Daoy (cell line): ENCODE data around the gene FAM47A. TPM values are rescaled to one million over a fixed set of nuclear protein-coding genes. Genes with fewer than 3 reads are reported as not detected.

Source experiments
- DNase-seq: peaks from one replicate; pipeline ENCODE4 v3.0.0-alpha.2; 2015; ENCODE audit warnings: low read depth
- total RNA-seq: library from RNA; depleted of rRNA; stranded (reverse); fragments of >200 nt; shearing (Covaris generic); gene quantifications from 2 replicates; pipeline ENCODE4 v1.2.3, GENCODE V29; 2014; rRNA removed

Gene FAM47A
- not detected in 2 replicates for total RNA-seq

GRCh38 chrX:34132028-34132427 is at the start of gene FAM47A:
Gene FAM47A (minus strand): TSS chrX:34132314. CDS start chrX:34132278, 36 bp downstream.
- no peak for DNase-seq

- DNase-seq: no peak
These were observed 15.2 kb upstream of the FAM47A start for GRCh38 chrX:34147345-34147744.

- DNase-seq: peak; percentile 9
These were observed 14.8 kb upstream of the FAM47A start for GRCh38 chrX:34146906-34147305.

- no peak for DNase-seq
These were observed 12.1 kb upstream of the FAM47A start for GRCh38 chrX:34144246-34144645.

- DNase-seq: no peak
These were observed 8.7 kb upstream of the FAM47A start for GRCh38 chrX:34140816-34141215.

GRCh38 chrX:34130980-34131744 is 952 bp downstream of the FAM47A start:
- no peak for DNase-seq

- DNase-seq: no peak
These were observed 1.6 kb downstream of the FAM47A start for GRCh38 chrX:34130501-34130900.

- no peak for DNase-seq
These were observed 6.1 kb downstream of the FAM47A start for GRCh38 chrX:34126011-34126410.

GRCh38 chrX:34119122-34119521 is 13.0 kb downstream of the FAM47A start:
- no peak for DNase-seq

GRCh38 chrX:34112459-34112858 is 19.7 kb downstream of the FAM47A start:
- DNase-seq: no peak
